Measurements from ENCODE around the gene NPIPB2.

NPIPB2 gene

DNA sequence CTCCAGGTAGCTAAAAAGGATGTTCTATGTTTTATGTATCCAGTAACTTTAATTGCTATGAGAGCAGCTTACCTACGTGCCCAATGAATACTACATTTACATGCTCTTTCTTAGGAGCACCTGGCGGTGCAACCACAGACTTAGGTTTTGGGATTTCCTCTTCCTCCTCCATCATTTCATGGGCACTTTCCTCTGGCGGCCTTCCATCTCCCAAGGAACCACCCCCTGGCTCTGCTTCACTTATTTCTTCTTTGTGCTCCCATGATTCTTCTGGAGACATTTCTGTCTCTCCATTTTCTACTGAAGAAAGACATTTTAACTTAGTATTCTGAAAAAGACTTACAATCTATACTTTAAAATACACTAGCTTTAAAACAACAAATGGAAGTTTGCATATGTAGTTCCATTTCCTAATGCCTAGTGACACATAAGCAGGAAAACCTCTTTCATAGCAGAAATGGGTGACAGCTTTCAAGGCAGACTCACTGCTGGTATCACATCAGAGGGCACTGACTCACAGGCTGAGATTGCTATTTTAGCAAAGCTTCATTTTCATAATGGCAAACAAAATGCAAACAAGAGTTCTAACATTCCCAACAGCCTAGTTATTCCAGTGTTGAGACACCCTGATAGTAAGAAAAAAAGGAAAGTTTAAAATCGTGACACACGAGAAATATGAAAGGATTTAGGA is 45.2 kb downstream of the NPIPB2 start:
- no peak for DNase-seq

DNA sequence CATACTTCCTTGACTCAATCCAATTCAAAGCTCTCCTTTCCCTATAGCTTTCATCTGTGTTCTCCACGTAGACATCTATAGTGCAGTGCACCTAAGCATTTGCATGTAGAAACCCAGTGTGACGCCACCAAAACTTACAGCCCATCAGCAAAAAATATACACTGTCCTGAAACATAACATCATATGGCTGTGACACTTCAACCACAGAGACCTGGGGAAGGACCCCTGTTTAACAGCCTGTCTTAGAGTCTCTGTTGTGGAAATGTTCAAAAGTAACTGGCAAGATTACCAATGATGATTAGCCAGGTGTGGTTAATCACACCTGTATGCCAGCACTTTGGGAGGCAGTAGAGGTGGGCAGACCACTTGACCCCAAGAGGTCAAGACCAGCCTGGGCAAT is 48.3 kb downstream of the NPIPB2 start:
- DNase-seq = no peak

DNA sequence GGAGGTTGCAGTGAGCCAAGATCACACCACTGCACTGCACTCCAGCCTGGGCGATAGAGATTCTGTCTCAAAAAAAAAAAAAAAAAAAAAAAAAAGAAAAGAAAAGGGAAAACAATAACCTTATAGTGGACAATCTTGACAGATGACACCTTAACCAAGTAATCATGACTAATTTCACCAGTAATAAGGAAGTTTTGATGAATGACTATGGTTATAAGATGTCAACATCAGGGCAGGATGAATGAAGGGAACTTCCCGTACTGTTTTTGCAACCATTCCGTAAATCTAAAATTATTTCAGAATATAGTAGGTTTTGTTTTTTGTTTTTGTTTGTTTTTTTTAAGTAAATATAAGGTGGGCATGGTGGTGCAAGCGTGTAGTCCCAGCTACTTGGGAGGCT is 49.1 kb downstream of the NPIPB2 start:
- DNase-seq = no peak

DNA sequence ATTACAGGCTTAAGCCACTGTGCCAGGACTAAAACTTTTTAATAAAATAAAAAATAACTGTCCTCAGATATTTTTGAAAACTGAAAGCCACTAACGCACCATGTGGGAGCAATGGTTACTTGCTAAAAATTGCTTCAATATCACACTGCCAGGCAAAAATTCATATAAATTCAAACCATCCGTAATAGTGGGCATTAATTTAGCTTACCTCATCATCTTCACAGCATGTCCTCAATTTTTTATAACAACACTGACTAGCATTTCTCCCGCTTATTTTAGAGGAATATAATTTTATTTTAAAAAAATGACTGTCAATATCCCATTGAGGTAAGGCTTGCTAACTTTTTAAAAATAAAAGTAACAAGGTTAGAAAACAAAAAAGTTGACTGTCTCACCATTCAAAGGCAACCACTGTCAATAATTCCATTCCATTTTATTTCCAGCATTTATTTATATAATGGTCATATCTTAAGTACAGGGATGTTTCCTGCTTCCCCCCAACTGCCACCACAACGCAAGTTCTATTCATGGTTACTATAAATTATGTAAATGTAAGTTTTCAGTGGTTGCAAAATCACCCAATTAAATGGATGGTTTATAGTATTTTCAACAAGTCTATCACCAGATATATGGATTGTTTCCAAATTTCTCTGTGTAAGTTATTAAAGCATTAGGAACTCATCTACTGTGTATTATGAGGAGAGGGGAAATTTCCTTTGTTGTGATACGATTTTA is 51.4 kb downstream of the NPIPB2 start:
- DNase-seq = no peak

DNA sequence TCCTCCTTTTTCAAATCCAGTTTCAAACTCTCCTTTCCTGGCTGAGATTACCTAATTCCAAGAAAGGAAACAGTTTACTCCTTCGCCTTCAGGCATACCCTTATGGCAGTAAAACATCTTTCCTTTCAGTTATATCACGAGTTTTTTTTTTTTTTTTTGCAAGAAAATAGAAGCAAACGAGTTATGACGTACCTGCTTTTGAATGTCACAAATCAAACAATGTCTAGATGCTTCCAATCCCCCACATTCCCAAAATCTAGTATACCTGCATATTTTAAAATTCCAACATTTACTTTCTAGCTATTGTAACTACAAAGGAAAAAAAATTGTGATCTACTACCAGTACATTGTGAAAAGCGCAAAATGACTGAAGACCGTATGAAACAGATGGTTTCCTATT is 55.0 kb downstream of the NPIPB2 start:
- DNase-seq = no peak

DNA sequence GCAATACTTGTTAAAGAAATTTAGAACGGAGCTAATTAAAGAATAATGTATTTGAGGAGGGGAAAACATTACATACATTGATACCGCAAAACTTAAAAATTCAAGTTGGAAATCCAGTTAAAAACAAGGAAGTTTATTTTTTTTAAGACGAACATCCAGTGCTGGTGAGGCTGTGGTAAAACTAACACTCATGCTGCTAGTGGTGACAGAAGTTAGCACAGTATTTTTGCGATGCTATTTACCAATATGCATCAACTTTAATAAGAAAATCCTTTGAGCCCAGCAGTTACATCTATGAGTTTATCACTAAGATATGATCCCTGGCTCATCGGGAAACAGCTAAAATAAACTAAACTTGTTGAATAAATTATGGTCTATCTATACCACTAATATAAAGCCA is 57.8 kb downstream of the NPIPB2 start:
- DNase-seq = no peak

DNA sequence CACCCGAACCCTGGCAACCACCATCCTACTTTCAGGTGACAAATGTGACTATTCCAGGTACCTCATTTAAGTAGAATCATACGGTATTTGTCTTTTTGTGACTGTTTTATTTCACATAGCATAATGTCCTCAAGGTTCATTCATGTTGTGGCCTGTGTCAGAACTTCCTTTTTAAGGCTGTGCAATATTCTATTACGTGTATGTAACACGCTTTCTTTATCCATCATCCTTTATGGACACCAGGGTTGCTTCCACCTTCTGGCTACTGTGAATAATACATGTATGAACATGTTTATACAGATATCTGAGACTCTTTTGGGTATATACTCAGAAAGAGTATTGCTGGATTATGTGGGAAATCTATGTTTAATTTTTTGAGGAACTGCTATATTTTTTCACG is 61.8 kb downstream of the NPIPB2 start:
- no peak for DNase-seq

DNA sequence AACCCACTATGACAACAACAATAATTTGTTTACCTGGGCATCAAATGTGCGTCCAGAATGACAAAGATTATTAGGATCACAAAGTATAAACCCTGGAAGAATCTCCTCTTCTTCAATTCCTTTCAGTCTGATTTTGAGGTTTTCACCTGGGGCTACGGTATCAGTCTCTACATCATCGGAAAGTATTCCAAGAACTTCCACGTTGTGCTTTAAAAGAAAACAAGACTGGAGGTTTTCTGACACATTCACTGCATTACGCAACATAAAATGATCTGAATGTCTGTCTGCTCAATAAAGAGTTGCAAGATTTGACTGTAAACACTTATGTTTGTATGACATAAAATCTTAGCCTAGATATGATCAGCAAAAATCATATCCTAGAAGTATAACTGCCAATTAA is 64.5 kb downstream of the NPIPB2 start:
- DNase-seq = no peak
